Hepatic stellate cell (primary cell): ENCODE results near the gene ZNF329.
"Not testable (repeated sequence)": the region's sequence is repeated elsewhere in the genome, so short reads cannot be mapped to it uniquely, and the experiment has no call there.

Experiments
- DNase-seq: peaks from one replicate; pipeline ENCODE4 v3.0.0; 2011; ENCODE audit warnings: low spot score

Gene ZNF329

DNA sequence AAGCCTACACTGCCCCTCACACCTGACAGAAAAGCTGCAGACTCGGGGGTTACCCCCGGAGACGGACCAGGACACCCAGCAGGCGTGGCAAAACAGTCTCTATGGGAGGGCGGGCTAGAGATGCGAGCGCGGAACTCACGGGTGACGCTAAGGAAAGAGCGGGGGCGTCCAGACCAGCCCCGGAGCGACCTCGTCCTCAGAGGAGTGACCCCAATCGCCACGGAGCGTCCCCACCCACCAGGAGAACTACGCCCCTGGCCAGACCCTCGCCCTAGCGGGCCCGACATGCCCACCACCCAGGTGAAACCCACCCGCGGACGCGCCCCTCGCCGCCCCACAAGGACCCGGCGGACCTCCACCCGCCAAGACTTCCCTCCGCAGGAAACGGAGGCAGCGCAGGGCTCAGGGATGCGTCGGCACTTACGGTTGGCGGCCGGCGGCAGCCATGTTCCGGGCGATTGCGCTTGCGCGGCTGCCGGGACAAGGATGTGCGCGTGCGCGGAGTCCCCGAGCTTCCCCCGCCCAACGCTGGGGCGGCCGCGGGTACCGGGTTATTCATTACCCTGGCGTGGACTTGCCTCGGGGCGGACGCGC lies at the start of gene ZNF329:
Gene ZNF329 (minus strand): TSS at position 462 of the 594 bp plus-strand sequence. CDS start 21,286 bp downstream, outside the sequence.
- DNase-seq, result peak; percentile 98

DNA sequence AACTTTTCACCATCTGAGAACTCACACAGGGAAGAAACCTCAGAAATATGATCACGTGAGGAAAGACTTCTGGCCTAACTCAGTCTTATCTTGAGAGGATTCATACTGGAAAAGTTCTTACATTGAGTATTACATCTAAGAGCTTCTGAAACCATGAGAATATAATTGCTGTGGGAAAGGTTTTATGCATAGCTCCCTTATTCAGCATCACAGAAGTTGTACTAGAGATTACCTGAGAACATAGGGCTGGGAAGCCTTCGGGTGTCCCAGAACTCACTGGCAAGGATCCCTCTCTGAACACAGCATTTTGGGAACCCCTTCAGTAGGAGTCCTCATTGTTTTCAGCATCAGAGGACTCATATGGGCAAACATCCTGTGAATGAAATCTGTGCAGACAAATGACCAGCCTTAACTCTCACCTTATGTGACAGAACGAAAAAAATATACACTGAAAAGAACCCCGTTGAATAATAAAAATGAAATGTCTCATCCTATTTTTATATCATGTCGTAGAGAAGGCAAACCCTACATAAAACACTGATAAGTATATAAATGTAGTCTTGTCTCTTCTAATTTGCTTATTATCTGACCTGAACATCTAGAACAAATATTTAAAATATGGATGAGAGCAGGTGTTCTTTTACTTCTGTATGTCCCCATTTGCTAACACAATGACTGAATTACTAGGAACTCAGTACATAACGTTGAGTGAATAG lies 46.5 kb upstream of the ZNF329 start:
- DNase-seq, result no peak

DNA sequence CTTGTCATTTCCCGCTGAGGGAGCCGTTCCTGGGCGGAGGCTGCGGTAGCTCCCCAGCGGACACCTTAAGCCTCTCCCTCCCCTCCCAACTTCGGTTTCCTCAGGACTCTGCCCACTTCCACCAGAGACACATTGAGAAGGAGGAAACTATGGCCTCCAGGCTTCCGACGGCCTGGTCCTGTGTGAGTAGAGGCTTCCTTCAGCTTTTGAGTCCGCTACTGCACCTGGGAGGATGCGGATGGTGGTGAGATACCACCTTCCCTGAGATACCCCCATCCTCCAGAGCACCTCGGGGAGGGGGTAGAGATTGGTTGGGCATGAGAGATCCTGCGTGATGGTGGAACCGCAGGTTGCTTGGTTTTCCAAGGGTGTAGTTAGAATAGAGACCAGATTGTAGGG lies 33.2 kb upstream of the ZNF329 start:
- DNase-seq, result no peak

- peak; percentile 95 for DNase-seq
These were observed 32.6 kb upstream of the ZNF329 start, which contains the start of gene ZNF274 for GRCh38 chr19:58182989-58183816. ZNF274 (plus strand) TSS chr19:58183061; CDS start chr19:58183966, 905 bp downstream.

- no peak for DNase-seq
These were observed 32.0 kb upstream of the ZNF329 start for GRCh38 chr19:58182577-58182988.

DNA sequence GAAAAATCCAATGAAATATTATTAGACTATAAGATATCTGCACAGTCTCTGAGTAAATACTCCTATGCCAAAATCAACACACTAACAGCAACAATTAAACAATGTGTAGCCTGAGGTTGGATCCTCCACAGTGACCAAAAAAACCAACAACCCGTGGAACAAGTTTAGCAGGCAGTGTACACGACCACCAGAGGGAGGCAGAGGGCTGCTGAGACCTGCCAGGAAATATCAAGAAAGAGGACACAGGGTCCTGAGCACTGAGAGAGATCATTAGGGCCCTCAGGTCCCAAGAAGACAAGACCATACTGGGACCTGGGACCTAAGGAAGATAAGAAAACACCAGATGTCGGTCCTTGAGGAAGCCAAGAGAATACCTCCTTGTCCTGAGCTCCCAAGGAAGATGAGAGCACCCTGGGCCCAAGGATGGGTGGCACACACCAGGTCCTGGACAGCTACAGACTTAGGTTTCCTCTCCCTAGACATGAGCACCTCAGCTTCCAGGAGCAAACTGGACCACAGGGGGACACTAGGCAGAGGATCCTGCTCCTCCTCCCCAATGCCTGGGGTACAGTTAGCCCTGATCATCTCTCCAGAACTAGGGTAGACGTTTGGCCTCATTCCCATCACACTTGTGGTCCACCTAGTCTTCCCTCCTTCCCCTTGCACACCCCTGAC lies 31.4 kb upstream of the ZNF329 start:
- DNase-seq, result no peak

- no peak for DNase-seq
These were observed 20.3 kb upstream of the ZNF329 start for GRCh38 chr19:58170860-58171259.

DNA sequence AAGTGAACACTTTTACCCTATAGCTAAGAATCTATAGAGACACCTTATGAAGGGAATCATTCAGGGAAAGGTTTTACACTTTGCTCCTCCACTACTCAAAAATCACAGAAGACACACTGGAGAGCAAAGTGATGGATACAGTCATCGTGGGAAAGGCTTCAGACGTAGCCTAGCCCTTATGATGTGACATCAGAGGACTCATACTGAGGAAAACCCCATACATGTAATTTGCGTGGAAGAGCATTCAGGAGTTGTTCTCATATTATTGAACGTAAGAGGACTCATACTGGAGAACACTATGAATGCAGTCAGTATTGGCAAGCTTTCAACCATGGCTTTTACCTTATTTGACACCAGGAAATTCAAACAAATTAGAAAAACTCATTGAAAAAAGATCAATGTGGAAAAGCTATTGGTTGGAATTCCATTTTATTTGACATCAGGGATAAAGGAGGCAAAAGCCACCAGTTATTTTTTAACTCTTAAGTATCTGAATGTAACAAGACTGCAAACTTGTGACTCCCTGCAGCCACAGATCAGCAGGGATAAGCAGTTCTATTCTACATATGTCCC lies 16.2 kb upstream of the ZNF329 start:
- no peak for DNase-seq

GRCh38 chr19:58166268-58166667 lies 15.7 kb upstream of the ZNF329 start:
- no peak for DNase-seq

- no peak for DNase-seq
These were observed 6.6 kb upstream of the ZNF329 start for GRCh38 chr19:58157045-58157728.

- DNase-seq, result peak; percentile 96
These were observed 4.4 kb upstream of the ZNF329 start for GRCh38 chr19:58154679-58155648.

DNA sequence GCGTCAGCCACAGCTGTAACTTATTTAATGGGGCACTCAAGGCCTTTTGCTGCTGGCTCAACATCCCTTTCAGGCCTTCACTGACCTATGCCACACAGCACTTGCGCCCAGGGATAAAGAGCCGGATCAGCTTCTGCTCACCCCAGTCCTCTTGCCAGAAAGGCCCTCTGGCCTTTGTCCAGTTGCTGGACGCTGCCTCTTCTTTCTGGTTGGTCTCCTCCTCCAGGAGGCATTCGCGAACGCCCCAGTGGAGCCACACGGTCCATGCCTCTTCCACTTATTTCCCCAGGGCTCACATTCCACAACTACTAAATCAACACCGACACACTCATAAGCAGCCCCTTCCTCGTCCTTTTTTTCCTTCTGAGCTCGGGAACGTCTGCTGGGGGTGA lies 3.7 kb upstream of the ZNF329 start:
- peak; percentile 56 for DNase-seq

DNA sequence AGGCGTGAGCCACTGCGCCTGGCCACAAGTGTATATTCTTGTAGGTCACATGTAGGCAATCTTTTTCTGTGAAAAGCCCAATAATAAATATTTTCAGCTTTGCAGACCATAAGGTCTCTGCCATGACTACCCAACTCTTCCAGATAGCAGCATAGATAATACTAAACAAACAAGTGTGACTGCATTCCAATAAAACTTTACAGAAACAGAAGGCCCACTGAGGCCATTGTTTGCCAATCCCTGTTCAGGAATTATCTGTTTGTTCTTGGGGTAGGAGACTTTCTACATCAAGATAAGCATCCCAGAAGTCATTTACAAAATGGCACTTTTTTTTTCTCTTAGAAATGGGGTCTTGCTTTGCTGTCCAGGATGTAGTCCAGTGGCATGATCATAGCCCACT lies 2.8 kb upstream of the ZNF329 start:
- no peak for DNase-seq

DNA sequence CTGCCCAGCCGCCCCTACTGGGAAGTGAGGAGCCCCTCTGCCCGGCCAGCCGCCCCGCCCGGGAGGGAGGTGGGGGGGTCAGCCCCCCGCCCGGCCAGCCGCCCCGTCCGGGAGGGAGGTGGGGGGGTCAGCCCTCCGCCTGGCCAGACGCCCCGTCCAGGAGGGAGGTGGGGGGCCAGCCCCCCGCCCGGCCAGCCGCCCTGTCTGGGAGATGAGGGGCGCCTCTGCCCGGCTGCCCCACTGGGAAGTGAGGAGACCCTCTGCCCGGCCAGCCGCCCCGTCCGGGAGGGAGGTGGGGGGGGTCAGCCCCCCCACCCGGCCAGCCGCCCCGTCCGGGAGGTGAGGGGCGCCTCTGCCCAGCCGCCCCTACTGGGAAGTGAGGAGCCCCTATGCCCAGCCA lies 3.1 kb downstream of the ZNF329 start:
- not testable (repeated sequence) for DNase-seq

- no peak for DNase-seq
These were observed 4.7 kb downstream of the ZNF329 start for GRCh38 chr19:58145849-58146248.

DNA sequence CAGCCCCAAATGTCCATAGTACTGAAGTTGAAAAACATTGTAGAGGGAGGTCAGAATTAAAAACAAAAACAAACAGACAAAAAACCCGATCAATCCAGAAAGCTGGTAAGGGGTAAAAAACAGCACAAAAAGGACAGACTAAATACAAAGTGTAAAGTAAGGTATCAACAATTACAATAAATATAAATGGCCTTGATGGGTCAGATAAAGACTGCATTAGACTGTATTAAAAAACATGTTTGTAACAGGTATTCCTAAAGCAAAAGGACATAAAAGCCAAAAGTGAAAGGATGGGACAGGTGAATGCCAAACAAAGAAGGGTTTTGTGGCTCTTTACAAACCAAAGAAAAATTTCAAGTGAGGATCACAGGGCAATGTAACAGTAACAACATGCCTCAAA lies 16.3 kb downstream of the ZNF329 start:
- DNase-seq, result no peak

GRCh38 chr19:58129284-58129683 lies 21.3 kb downstream of the ZNF329 start:
- DNase-seq, result no peak

GRCh38 chr19:58128041-58128685 lies 22.4 kb downstream of the ZNF329 start:
- no peak for DNase-seq

DNA sequence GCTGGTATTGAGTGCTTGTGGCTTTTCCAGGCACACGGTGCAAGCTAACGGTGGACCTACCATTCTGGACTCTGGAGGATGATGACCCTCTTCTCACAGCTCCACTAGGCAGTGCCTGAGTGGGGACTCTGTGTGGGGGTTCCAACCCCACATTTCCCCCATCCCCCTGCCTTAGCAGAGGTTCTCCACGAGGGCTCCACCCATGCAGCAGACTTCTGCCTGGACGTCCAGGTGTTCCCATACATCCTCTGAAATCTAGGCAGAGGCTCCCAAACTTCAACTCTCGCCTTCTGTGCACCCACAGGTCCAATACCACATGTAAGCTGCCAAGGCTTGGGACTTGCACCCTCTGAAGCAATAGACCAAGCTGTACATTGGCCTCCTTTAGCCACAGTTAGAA lies 27.2 kb downstream of the ZNF329 start:
- no peak for DNase-seq
